Spleen (tissue), 7 donors: ENCODE data around the gene FAM185A.

ENCODE experiments used
- CTCF ChIP-seq, 11 experiments: fragments of 200-600 bp in 7 of 11; fragments of 450-650 bp in 4 of 11; sonication (generic) in 4 of 11; IDR thresholded peaks in 8 of 11; conservative IDR thresholded peaks in 3 of 11; 1 replicate in 7 of 11; 2 replicates in 4 of 11; pipeline versions ENCODE4 v1.4.0 to v1.8.0; 2016 to 2021; ENCODE audit warnings: antibody characterized with exemption in 11 of 11, inconsistent platforms in 4 of 11, mild to moderate bottlenecking in 1 of 11
- POLR2A ChIP-seq, 3 donors: fragments of 450-650 bp; IDR thresholded peaks; one replicate each; pipeline ENCODE4 v1.5.1; 2017; ENCODE audit warnings: antibody characterized with exemption in 3 of 3, mild to moderate bottlenecking in 1 of 3
- donor health status: DM: no; HTN: no; CAD: no; lungs with moderate emphysema.
- donor health status: DM: no; HTN: no; CAD: no.
- donor health status: DM: no; HTN: no; CAD: no.

GRCh38 chr7:102814025-102814471 is 65.2 kb downstream of the FAM185A start:
- no peak for TF ChIP-seq CTCF (IDR thresholded peaks at IDR 0.05 in 8 of 11, conservative IDR thresholded peaks at IDR 0.05 in 3 of 11)
- TF ChIP-seq POLR2A (IDR thresholded peaks at IDR 0.05) = no peak
